ENCODE measurements around the gene PODNL1.

PODNL1 gene

DNA sequence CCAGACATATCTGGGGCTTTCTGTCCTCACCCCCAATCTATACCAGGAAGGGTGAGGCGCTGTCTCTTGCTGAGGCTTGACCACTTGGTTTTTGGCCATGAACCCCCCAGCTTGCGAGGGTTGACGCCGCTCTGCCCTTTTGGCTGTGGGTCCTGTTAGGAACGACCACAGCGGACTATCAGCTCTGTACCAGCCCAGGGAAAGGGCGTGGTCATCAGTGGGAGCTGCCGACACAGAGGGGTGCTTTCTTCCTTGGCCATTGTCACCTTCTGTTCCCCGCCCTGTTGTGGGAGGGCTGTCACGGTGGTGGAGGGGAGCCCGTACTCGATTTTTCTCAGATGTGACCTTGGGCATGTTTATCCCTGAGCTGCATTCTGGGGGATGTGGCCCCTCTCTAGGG is 19.8 kb upstream of the PODNL1 start:
- DNase-seq (ENCODE audit: low spot score): no peak

DNA sequence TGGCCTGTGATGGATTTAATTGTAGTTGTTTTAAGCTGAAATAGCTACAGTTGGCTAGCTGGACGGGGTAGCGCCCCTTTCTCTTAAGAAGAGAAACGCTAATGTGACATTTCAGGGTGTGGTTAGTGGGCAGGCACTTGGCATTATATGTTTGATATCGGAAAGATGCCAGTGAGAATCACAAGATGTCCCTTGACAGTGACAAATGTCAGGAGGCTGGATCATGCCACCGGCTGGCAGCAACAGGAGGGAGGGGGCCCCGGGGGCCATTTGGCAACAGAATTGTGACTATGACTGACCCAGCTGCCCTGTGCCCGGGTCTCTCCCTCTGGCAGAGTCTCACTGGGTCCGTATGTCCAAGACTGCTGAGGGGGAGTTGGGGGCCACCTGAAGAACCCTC is 18.8 kb upstream of the PODNL1 start:
- no peak for DNase-seq (ENCODE audit: low spot score)

DNA sequence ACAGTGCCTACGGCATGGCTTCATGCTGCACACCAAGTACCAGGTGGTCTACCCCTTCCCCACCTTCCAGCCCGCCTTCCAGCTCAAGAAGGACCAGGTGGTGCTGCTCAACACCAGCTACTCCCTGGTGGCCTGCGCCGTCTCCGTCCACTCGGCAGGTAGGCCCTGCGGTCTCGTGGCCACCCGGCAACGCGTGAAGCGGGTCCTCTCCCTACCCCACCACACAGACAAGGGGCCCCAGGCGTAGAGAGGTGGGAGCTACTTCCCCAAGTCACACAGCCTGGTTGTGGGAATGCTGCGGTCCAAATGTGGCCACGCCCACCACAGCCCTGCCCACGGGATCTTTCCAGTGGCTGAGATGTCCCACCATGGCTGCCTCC is 18.1 kb upstream of the PODNL1 start:
- DNase-seq (ENCODE audit: low spot score): no peak

- DNase-seq (ENCODE audit: low spot score): no peak
Observed at GRCh38 chr19:13955662-13956364, 17.6 kb upstream of the PODNL1 start.

- DNase-seq (ENCODE audit: low spot score): no peak
Observed at GRCh38 chr19:13954185-13954584, 16.0 kb upstream of the PODNL1 start.

DNA sequence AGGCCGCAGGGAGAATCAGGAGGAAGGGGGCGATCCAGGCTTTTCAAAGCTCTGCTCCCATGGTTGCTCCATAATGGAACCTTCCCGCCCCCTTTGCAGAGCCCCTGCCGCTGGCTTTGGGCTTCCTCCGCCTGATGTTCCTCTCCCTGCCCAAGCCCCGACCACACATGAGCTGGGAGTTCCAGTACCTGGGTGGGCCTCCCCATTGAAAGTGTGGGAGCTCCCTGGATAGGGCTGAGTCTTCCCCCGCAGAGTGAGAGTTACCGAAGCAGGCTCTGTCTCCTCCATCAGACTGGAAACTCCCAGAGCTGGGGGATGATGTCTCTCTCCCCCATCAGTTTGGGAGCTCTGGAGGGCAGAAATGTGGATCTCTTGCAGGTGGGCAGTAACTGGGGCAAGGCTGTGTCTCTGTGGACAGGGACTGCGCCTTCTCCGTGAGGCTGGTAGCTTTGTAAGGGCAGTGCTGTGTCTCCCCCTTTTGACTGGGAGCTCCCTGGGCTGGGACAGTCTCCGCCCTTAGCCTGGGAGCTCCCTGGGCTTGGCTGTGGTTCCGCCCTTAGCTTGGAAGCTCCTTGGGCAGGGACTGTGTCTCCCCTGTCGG is 14.8 kb upstream of the PODNL1 start:
- DNase-seq (ENCODE audit: low spot score): no peak

DNA sequence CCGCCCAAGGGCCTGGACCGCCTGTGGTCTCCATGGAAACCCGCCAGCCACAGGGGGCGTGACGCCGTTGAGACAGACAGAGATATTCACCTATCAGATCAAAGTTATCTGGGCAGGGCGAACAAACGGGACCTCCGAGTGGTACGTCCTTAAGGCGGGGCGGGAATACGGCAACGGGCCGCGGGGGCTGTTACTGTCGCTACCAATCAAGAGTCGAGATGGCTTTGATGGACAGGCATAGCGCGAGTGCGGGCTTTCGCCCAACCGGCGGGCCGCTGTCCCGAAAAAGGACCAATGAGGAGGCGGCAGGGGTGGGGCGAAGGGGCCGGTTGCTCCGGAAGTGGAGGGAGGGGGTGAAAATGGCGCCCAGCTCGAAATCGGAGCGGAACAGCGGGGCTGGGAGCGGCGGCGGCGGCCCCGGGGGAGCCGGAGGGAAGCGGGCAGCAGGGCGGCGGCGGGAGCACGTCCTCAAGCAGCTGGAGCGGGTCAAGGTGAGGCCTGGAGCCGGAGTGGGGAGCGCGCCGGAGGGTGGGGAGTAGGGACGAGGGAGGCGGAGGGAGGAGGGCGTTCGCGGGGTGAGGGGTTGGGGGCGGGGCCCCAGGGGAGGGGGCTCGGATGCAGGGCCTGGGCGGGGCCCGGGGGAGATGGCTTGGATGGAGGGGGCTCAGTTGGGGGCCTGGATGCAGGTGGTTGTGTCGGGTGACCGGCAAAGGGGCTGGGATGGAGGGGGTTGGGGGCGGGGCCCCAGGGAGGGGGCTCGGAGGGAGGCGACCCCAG is 14.1 kb upstream of the PODNL1 start, which contains the start of gene DCAF15:
Gene DCAF15, plus strand, starts transcription at position 356 of the 777 bp plus-strand sequence. Its CDS starts 4 bp downstream, at position 360.
- peak; percentile 100 for DNase-seq (ENCODE audit: low spot score)

- DNase-seq (ENCODE audit: low spot score): no peak
Observed at GRCh38 chr19:13951799-13952153, 13.6 kb upstream of the PODNL1 start.

DNA sequence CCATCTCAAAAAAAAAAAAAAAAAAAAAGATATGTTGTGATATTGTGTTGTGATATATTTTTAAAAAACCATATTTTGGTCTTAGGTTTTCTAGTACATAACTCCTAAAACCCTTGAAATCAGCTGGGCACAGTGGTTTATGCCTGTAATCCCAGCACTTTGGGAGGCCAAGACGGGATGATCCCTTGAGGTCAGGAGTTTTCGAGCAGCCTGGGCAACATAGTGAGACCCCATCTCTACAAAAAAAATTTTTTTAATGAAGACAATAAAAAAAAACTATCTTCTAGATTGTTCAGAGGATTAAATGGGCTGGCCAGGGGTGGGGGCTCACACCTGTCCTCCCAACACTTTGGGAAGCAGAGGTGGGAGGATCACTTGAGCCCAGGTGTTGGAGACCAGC is 12.8 kb upstream of the PODNL1 start:
- no peak for DNase-seq (ENCODE audit: low spot score)

DNA sequence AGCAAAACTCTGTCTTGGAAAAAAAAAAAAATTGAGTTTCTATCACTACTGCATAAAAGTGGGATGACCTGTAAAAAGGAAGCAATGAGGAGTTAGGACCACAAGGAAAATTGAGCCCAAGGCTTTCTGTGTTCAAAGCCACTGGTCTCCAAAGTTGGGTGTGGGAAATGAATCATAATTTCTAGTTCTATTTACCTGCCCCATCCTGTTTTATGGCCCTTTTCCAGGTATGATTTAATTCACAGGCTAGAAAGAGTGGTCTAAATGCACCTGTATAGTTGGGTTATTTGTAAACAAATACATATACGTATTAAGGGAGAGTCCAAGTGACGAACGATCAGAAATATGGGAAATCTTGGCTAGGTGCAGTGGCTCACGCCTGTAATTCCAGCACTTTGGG is 8.2 kb upstream of the PODNL1 start:
- no peak for DNase-seq (ENCODE audit: low spot score)

- no peak for DNase-seq (ENCODE audit: low spot score)
Observed at GRCh38 chr19:13942023-13942684, 3.9 kb upstream of the PODNL1 start.

- no peak for DNase-seq (ENCODE audit: low spot score)
Observed at GRCh38 chr19:13937479-13938300, 527 bp downstream of the PODNL1 start.

DNA sequence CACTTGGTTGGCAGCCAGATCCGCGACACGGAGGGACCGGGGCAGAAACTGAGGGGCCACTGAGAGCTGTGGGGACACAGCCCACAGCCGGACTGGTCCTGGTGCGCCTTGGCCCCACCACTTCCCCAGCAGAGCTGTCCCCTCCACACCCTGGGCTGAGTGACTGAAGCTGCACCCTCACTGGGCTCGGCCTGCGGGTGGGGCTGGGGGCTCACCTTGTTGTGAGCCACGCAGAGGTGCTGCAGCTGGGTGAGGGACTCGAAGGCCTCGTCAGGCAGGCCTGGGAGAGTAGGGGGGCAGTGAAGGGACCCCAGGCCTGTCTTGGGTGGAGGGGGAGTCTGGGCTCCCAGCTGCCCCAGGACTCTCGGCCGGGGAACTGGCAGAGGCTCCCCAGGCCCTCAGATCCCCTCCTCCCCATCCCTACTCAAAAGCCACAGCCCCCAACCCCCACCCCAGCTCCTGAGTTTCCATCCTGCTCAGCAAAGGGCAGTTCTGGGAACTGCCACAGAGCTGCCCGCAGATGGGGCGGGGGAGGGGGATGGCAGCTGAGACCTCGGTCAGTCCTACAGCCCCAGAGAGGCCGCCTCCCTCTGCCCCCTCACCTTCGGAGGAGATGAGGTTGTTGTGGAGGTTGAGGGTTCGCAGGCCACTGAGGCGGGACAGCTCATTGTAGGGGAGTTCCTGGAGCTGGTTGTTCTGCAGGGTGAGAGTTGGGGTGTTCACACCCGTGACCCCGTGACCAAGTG is 2.3 kb downstream of the PODNL1 start:
- DNase-seq (ENCODE audit: low spot score): no peak

DNA sequence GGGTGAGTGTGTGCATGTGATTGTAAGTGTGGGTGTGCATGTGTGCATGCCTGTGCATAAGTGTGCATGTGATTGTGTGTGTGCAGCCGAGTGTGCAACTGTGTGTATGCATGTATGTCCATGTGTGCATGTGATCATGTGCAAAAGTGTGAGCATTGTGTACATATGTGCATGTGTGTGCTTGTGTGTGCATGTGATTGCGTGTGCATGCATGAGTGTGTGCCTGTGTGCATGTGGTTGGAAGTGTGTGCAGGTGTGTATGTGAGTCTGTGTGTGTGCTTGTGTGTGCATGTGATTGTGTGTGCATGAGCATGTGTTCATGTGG is 3.5 kb downstream of the PODNL1 start:
- DNase-seq (ENCODE audit: low spot score): no peak

GRCh38 chr19:13932911-13933393 is 5.3 kb downstream of the PODNL1 start:
- peak; percentile 43 for DNase-seq (ENCODE audit: low spot score)

DNA sequence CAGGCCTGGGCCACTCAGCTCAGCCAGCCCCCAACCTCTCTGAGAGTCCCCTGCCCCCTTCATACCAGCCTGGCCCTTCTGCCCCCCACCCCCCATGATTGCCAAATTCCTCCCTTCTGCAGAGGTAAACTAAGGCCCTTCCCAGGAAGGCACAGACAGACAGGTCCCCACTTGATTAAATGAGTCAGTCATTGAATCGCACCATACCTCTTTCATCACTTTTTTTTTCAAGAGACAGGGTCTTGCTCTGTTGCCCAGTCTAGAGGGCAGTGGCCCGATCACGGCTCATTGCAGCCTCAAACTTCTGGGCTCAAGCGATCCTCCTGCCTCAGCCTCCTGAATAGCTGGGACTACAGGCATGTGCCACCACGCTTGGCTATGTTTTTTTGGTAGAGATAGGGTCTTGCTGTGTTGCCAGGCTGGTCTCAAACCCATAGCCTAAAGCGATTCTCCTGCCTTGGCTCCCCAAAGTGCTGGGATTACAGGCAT is 6.0 kb downstream of the PODNL1 start:
- DNase-seq (ENCODE audit: low spot score): no peak

GRCh38 chr19:13931391-13932148 is 6.6 kb downstream of the PODNL1 start:
- no peak for DNase-seq (ENCODE audit: low spot score)

DNA sequence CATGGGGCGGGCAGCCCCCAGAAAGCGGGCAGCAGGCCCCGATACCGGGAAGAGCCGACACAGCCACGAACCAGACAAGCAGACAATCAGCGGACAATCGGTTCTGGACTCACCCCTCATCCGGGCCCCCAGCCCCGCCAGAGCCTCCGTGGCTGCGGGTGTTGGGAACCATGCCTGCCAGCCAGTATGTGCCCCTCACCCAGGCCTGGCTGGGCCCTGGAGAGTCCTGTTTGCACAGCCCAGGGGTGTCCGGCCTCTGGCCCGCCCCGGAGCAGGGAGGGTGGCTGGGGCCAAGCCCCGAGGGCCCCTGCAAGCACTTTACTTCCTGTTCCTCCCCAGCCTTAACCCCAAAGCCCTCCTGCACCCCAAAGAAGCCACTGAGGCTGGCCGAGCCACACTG is 7.8 kb downstream of the PODNL1 start:
- DNase-seq (ENCODE audit: low spot score): no peak

DNA sequence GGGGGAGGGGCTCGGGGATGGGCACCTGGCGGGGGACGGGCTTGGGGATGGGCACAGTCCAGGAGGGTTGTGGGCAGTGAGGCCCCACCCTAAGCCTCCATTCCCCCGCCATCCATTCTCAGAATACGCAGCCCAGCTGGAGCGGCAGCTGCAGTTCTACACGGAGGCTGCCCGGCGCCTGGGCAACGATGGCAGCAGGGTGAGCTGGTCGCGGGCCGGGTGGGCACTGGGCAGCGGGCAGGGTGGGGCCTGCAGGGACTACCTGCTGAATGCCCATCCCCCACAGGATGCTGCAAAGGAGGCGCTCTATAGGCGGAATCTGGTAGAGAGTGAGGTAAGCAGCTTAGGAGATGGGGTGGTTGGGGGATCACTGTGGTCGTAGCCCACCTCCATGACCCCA is 8.3 kb downstream of the PODNL1 start:
- no peak for DNase-seq (ENCODE audit: low spot score)

DNA sequence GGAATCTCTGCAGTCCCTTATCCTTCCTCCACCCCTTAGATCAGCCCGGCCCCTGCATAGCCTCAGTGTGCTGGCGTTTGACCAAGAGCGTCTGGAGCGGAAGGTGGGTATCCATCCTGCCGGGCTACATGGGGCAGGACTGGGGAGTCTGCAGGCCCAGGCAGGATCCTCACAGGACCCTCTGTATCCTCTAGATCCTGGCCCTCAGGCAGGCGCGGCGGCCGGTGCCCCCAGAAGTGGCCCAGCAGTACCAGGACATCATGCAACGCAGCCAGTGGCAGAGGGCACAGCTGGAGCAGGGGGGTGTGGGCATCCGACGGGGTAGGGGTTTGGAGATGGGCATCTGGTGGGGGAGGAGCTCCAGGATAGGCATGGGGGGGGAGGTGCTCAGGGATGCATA is 8.9 kb downstream of the PODNL1 start:
- DNase-seq (ENCODE audit: low spot score): no peak
